ENCODE results near the gene BPTF.
"Not testable (repeated sequence)": the region's sequence is repeated elsewhere in the genome, so short reads cannot be mapped to it uniquely, and the experiment has no call there.

Gene BPTF

GRCh38 chr17:67833946-67834631 is 8.8 kb downstream of the BPTF start:
- no peak for DNase-seq

- DNase-seq: no peak
These were observed 9.3 kb downstream of the BPTF start for GRCh38 chr17:67834634-67835033.

GRCh38 chr17:67836205-67836987 is 11.1 kb downstream of the BPTF start:
- DNase-seq: no peak

- DNase-seq: peak; percentile 11
These were observed 12.7 kb downstream of the BPTF start for GRCh38 chr17:67837965-67838364.

- no peak for DNase-seq
These were observed 13.2 kb downstream of the BPTF start for GRCh38 chr17:67838538-67838937.

- no peak for DNase-seq
These were observed 16.7 kb downstream of the BPTF start for GRCh38 chr17:67841992-67842391.

- no peak for DNase-seq
These were observed 17.3 kb downstream of the BPTF start for GRCh38 chr17:67842648-67843047.

GRCh38 chr17:67845374-67845773 is 20.1 kb downstream of the BPTF start:
- no peak for DNase-seq

GRCh38 chr17:67848189-67848588 is 22.9 kb downstream of the BPTF start:
- not testable (repeated sequence) for DNase-seq

GRCh38 chr17:67848846-67849245 is 23.5 kb downstream of the BPTF start:
- not testable (repeated sequence) for DNase-seq

- no peak for DNase-seq
These were observed 25.8 kb downstream of the BPTF start for GRCh38 chr17:67850991-67851631.

GRCh38 chr17:67853703-67854102 is 28.4 kb downstream of the BPTF start:
- no peak for DNase-seq

GRCh38 chr17:67854378-67854777 is 29.1 kb downstream of the BPTF start:
- DNase-seq: no peak

GRCh38 chr17:67855504-67856324 is 30.4 kb downstream of the BPTF start:
- DNase-seq: no peak

- DNase-seq: not testable (repeated sequence)
These were observed 31.1 kb downstream of the BPTF start for GRCh38 chr17:67856402-67856801.

- no peak for DNase-seq
These were observed 37.4 kb downstream of the BPTF start for GRCh38 chr17:67862614-67863217.

GRCh38 chr17:67863624-67864247 is 38.4 kb downstream of the BPTF start:
- no peak for DNase-seq

GRCh38 chr17:67865438-67865837 is 40.1 kb downstream of the BPTF start:
- DNase-seq: no peak

GRCh38 chr17:67867591-67867990 is 42.3 kb downstream of the BPTF start:
- DNase-seq: no peak

GRCh38 chr17:67868176-67868575 is 42.9 kb downstream of the BPTF start:
- DNase-seq: no peak

GRCh38 chr17:67879662-67880061 is 54.4 kb downstream of the BPTF start:
- DNase-seq: peak; percentile 43

GRCh38 chr17:67881083-67881482 is 55.8 kb downstream of the BPTF start:
- DNase-seq: no peak
